IPS DF 4.7 (cell line): ENCODE measurements around the gene WIPF1.

Experiments used
- DNase-seq: peaks from one replicate; pipeline ENCODE4 v3.0.0-alpha.2; 2013; ENCODE audit warnings: low spot score; ENCODE audit errors: extremely low read depth

WIPF1 gene

GRCh38 chr2:174597345-174598047 is at the start of gene WIPF1:
TSS of gene WIPF1 (minus strand) at chr2:174597804. CDS start at chr2:174585573, 12,231 bp downstream.
- no peak for DNase-seq

GRCh38 chr2:174645296-174645695 is 47.7 kb upstream of the WIPF1 start:
- DNase-seq = no peak

GRCh38 chr2:174644406-174644805 is 46.8 kb upstream of the WIPF1 start:
- no peak for DNase-seq

GRCh38 chr2:174643356-174643755 is 45.8 kb upstream of the WIPF1 start:
- DNase-seq = no peak

GRCh38 chr2:174641168-174641567 is 43.6 kb upstream of the WIPF1 start:
- DNase-seq = no peak

- DNase-seq = no peak
Observed at GRCh38 chr2:174636987-174637386, 39.4 kb upstream of the WIPF1 start.

- DNase-seq = no peak
Observed at GRCh38 chr2:174635776-174636404, 38.3 kb upstream of the WIPF1 start.

GRCh38 chr2:174635015-174635593 is 37.5 kb upstream of the WIPF1 start:
- DNase-seq = no peak

GRCh38 chr2:174634130-174635014 is 36.8 kb upstream of the WIPF1 start:
- no peak for DNase-seq

GRCh38 chr2:174633623-174633930 is 36.0 kb upstream of the WIPF1 start:
- DNase-seq = no peak

- DNase-seq = no peak
Observed at GRCh38 chr2:174632841-174633622, 35.4 kb upstream of the WIPF1 start.

- DNase-seq = no peak
Observed at GRCh38 chr2:174631009-174631981, 33.7 kb upstream of the WIPF1 start.

GRCh38 chr2:174630107-174630506 is 32.5 kb upstream of the WIPF1 start:
- DNase-seq = no peak

- DNase-seq = no peak
Observed at GRCh38 chr2:174629506-174629905, 31.9 kb upstream of the WIPF1 start.

- DNase-seq = no peak
Observed at GRCh38 chr2:174628528-174629169, 31.0 kb upstream of the WIPF1 start.

- no peak for DNase-seq
Observed at GRCh38 chr2:174627216-174627615, 29.6 kb upstream of the WIPF1 start.

- DNase-seq = no peak
Observed at GRCh38 chr2:174624895-174625430, 27.4 kb upstream of the WIPF1 start.

- DNase-seq = no peak
Observed at GRCh38 chr2:174623690-174624089, 26.1 kb upstream of the WIPF1 start.

- no peak for DNase-seq
Observed at GRCh38 chr2:174623106-174623637, 25.6 kb upstream of the WIPF1 start.
